Measurements from ENCODE around the gene TUT4.

The TUT4 gene

GRCh38 chr1:52506349-52506748, 46.5 kb downstream of the TUT4 start:
- Histone ChIP-seq H3F3A (ENCODE audit: insufficient read depth, low read length) (no peaks in the 10 kb centered on the region), H3K9me3 (replicated peaks; ENCODE audit: insufficient read depth, low read length) (no peaks in the 10 kb centered on the region), H3K27ac (ENCODE audit: low read length) (no peak overlapping the region), H2AFZ (ENCODE audit: low read length) (no peak overlapping the region), H4K20me1 (ENCODE audit: insufficient read depth, low read length) (no peaks in the 10 kb centered on the region), H3K4me2 (ENCODE audit: low read depth, low read length) (no peak overlapping the region), H3K36me3 (replicated peaks; ENCODE audit: insufficient read depth, low read length) (no peaks in the 10 kb centered on the region), H3K27me3 (replicated peaks; ENCODE audit: insufficient read depth, low read length) (no peaks in the 10 kb centered on the region), H3K9ac (ENCODE audit: low read length) (no peak overlapping the region), H3K4me1 (ENCODE audit: low read length) (no peaks in the 10 kb centered on the region), H3K4me3 (ENCODE audit: low read length) (no peak overlapping the region), H3K79me2 (ENCODE audit: low read length) (no peaks in the 10 kb centered on the region), H3K9me2 (replicated peaks; ENCODE audit: insufficient read depth, low read length) (no peaks in the 10 kb centered on the region)
- TF ChIP-seq CTCF (IDR thresholded peaks at IDR 0.05; ENCODE audit: low read length): no peak
- TF ChIP-seq EZH2phosphoT487 (IDR thresholded peaks at IDR 0.05; ENCODE audit: low read length): no peak
- TF ChIP-seq EZH2 (optimal IDR thresholded peaks at IDR 0.05; ENCODE audit: low read depth, low read length): no peak
- DNase-seq: no peak

GRCh38 chr1:52504720-52505119, 48.2 kb downstream of the TUT4 start:
- Histone ChIP-seq H3K9me3 (replicated peaks; ENCODE audit: insufficient read depth, low read length) (no peaks in the 10 kb centered on the region), H3K4me1 (ENCODE audit: low read length) (no peaks in the 10 kb centered on the region), H2AFZ (ENCODE audit: low read length) (no peak overlapping the region), H3K4me3 (ENCODE audit: low read length) (no peak overlapping the region), H3K79me2 (ENCODE audit: low read length) (no peaks in the 10 kb centered on the region), H3K4me2 (ENCODE audit: low read depth, low read length) (no peak overlapping the region), H3K27ac (ENCODE audit: low read length) (no peak overlapping the region), H3K36me3 (replicated peaks; ENCODE audit: insufficient read depth, low read length) (no peaks in the 10 kb centered on the region), H3K9ac (ENCODE audit: low read length) (no peak overlapping the region), H3K27me3 (replicated peaks; ENCODE audit: insufficient read depth, low read length) (no peaks in the 10 kb centered on the region), H3F3A (ENCODE audit: insufficient read depth, low read length) (no peaks in the 10 kb centered on the region), H3K9me2 (replicated peaks; ENCODE audit: insufficient read depth, low read length) (no peaks in the 10 kb centered on the region), H4K20me1 (ENCODE audit: insufficient read depth, low read length) (no peaks in the 10 kb centered on the region)
- no peak for TF ChIP-seq EZH2 (optimal IDR thresholded peaks at IDR 0.05; ENCODE audit: low read depth, low read length)
- TF ChIP-seq EZH2phosphoT487 (IDR thresholded peaks at IDR 0.05; ENCODE audit: low read length): no peak
- TF ChIP-seq CTCF (IDR thresholded peaks at IDR 0.05; ENCODE audit: low read length): no peak
- DNase-seq: no peak

GRCh38 chr1:52503706-52504105, 49.2 kb downstream of the TUT4 start:
- H3K79me2 ChIP-seq (ENCODE audit: low read length): no peaks in the 10 kb centered on the region
- H3K4me3 ChIP-seq (ENCODE audit: low read length): no peak overlapping the region
- no peak overlapping the region for H3K4me2 ChIP-seq (ENCODE audit: low read depth, low read length)
- H3K27ac ChIP-seq (ENCODE audit: low read length): no peak overlapping the region
- H3F3A ChIP-seq (ENCODE audit: insufficient read depth, low read length): no peaks in the 10 kb centered on the region
- TF ChIP-seq EZH2phosphoT487 (IDR thresholded peaks at IDR 0.05; ENCODE audit: low read length) (no peak), EZH2 (optimal IDR thresholded peaks at IDR 0.05; ENCODE audit: low read depth, low read length) (no peak), CTCF (IDR thresholded peaks at IDR 0.05; ENCODE audit: low read length) (no peak)
- H3K9me3 ChIP-seq (replicated peaks; ENCODE audit: insufficient read depth, low read length): no peaks in the 10 kb centered on the region
- no peak overlapping the region for H3K9ac ChIP-seq (ENCODE audit: low read length)
- no peaks in the 10 kb centered on the region for H4K20me1 ChIP-seq (ENCODE audit: insufficient read depth, low read length)
- H2AFZ ChIP-seq (ENCODE audit: low read length): no peak overlapping the region
- H3K36me3 ChIP-seq (replicated peaks; ENCODE audit: insufficient read depth, low read length): no peaks in the 10 kb centered on the region
- DNase-seq: no peak
- H3K4me1 ChIP-seq (ENCODE audit: low read length): no peaks in the 10 kb centered on the region
- H3K9me2 ChIP-seq (replicated peaks; ENCODE audit: insufficient read depth, low read length): no peaks in the 10 kb centered on the region
- H3K27me3 ChIP-seq (replicated peaks; ENCODE audit: insufficient read depth, low read length): no peaks in the 10 kb centered on the region
